HepG2 (cell line): ENCODE results near the gene PPP2R2B. TPM values are rescaled to one million over a fixed set of nuclear protein-coding genes. Genes with fewer than 3 reads are reported as not detected.

ENCODE experiments used
- PITX1 ChIP-seq: sonication (generic); formaldehyde crosslinking; IDR thresholded peaks from 2 replicates; pipeline ENCODE4 v1.5.1; 2020; ENCODE audit warnings: mild to moderate bottlenecking, missing genetic modification reagents
- SALL1 ChIP-seq: sonication (generic); formaldehyde crosslinking; IDR thresholded peaks from 2 replicates; pipeline ENCODE4 v1.8.0; 2022; ENCODE audit warnings: mild to moderate bottlenecking, missing genetic modification reagents
- ZFX ChIP-seq: sonication (generic); formaldehyde crosslinking; IDR thresholded peaks from 2 replicates; pipeline ENCODE4 v1.4.0; 2020; ENCODE audit warnings: mild to moderate bottlenecking, low read depth, missing genetic modification reagents, moderate library complexity
- ZNF337 ChIP-seq: sonication (generic); formaldehyde crosslinking; IDR thresholded peaks from 2 replicates; pipeline ENCODE4 v1.5.1; 2020; ENCODE audit warnings: missing genetic modification reagents, low read depth, mild to moderate bottlenecking, borderline replicate concordance
- ZNF615 ChIP-seq: sonication (generic); formaldehyde crosslinking; IDR thresholded peaks from 2 replicates; pipeline ENCODE4 v1.5.0; 2020; ENCODE audit warnings: mild to moderate bottlenecking, missing genetic modification reagents, borderline replicate concordance
- ZNF747 ChIP-seq: sonication (generic); formaldehyde crosslinking; IDR thresholded peaks from 2 replicates; pipeline ENCODE4 v1.8.1; 2023; ENCODE audit warnings: missing genetic modification reagents, mild to moderate bottlenecking, borderline replicate concordance
- polyA plus RNA-seq, 8 experiments: library from polyadenylated mRNA; depleted of rRNA in 3 of 8; stranded (reverse) in 7 of 8; unstranded in 1 of 8; fragments of >200 nt; fragmentation: Illumina TruSeq in 4 of 8; extraction: Trizol in 4 of 8; gene quantifications; 2 replicates each; pipeline versions ENCODE4 v1.2.1 to v1.2.3, GENCODE V29; 2011 to 2016; ENCODE audit warnings: low read depth in 4 of 8, missing spikeins in 1 of 8, mixed read lengths in 1 of 8; ENCODE audit not compliant: insufficient read depth in 1 of 8
- total RNA-seq, 5 experiments: library from RNA; depleted of rRNA; stranded (reverse); fragments of >200 nt; fragmentation: Illumina TruSeq; extraction: Trizol; gene quantifications; 2 replicates each; pipeline ENCODE4 v1.2.3, GENCODE V29; 2016; ENCODE audit warnings: low read depth in 1 of 5
- TF ChIP-seq, protein P1 (sequence below): IDR thresholded peaks from 2 replicates; pipeline ENCODE4 v1.6.1; 2016; ENCODE audit warnings: low read depth, missing genetic modification reagents, missing compliant biosample characterization
- TF ChIP-seq, protein P2 (sequence below): sonication (generic); formaldehyde crosslinking; IDR thresholded peaks from 2 replicates; pipeline ENCODE4 v1.9.0; 2021; ENCODE audit warnings: missing genetic modification reagents, borderline replicate concordance
- TF ChIP-seq, protein P3 (sequence below): sonication (generic); formaldehyde crosslinking; IDR thresholded peaks from 2 replicates; pipeline ENCODE4 v1.8.0; 2022; ENCODE audit warnings: missing genetic modification reagents, low read depth, mild to moderate bottlenecking, borderline replicate concordance
- TF ChIP-seq, protein P4 (sequence below): IDR thresholded peaks from 2 replicates; pipeline ENCODE4 v1.6.1; 2016; ENCODE audit warnings: mild to moderate bottlenecking, missing biosample characterization, missing genetic modification reagents
- TF ChIP-seq, protein P5 (sequence below): sonication (generic); formaldehyde crosslinking; IDR thresholded peaks from 2 replicates; pipeline ENCODE4; 2020; ENCODE audit warnings: missing genetic modification reagents, mild to moderate bottlenecking, borderline replicate concordance
- TF ChIP-seq, protein P6 (sequence below): sonication (generic); formaldehyde crosslinking; IDR thresholded peaks from 2 replicates; pipeline ENCODE4 v1.5.1; 2020; ENCODE audit warnings: mild to moderate bottlenecking, missing genetic modification reagents

The PPP2R2B gene
- total and polyA plus RNA-seq, 2 of the 13 experiments (the other 11 are each of a cell fraction or from before 2014, with no cell fraction given): not detected

DNA sequence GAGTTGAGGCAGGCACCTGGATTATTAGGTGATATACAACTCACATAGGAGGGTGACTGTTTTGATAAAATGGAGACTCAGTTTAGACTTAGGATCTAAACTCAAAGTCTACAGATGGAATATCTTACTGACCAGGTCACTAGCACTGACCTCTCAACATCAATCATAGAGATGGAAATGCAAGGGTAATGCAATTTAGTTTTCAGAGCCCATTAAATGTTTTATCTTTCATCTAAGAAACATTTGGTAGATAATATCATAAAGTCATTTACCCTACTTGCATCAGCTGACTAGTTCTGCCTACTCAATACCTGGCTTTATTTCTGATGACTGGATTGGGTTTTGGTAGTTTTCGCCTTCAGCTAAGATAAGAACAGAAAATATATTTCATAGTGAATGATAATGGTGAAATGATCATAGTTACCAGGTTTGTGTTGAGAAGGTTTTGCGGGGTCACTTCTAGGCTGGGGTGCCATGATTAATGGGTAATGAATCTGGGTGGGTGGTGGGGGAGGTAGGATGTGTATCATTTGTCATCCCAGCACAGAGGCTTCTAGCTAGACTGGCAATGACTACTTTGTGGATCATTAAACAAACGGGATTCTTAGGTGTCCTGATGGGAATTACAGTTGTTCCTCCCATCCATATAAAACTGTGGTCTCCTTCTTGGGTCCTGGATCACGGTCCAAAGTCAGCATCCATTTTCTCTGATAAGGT is 173.4 kb downstream of the PPP2R2B start (continued):
- TF ChIP-seq, protein P1, sequence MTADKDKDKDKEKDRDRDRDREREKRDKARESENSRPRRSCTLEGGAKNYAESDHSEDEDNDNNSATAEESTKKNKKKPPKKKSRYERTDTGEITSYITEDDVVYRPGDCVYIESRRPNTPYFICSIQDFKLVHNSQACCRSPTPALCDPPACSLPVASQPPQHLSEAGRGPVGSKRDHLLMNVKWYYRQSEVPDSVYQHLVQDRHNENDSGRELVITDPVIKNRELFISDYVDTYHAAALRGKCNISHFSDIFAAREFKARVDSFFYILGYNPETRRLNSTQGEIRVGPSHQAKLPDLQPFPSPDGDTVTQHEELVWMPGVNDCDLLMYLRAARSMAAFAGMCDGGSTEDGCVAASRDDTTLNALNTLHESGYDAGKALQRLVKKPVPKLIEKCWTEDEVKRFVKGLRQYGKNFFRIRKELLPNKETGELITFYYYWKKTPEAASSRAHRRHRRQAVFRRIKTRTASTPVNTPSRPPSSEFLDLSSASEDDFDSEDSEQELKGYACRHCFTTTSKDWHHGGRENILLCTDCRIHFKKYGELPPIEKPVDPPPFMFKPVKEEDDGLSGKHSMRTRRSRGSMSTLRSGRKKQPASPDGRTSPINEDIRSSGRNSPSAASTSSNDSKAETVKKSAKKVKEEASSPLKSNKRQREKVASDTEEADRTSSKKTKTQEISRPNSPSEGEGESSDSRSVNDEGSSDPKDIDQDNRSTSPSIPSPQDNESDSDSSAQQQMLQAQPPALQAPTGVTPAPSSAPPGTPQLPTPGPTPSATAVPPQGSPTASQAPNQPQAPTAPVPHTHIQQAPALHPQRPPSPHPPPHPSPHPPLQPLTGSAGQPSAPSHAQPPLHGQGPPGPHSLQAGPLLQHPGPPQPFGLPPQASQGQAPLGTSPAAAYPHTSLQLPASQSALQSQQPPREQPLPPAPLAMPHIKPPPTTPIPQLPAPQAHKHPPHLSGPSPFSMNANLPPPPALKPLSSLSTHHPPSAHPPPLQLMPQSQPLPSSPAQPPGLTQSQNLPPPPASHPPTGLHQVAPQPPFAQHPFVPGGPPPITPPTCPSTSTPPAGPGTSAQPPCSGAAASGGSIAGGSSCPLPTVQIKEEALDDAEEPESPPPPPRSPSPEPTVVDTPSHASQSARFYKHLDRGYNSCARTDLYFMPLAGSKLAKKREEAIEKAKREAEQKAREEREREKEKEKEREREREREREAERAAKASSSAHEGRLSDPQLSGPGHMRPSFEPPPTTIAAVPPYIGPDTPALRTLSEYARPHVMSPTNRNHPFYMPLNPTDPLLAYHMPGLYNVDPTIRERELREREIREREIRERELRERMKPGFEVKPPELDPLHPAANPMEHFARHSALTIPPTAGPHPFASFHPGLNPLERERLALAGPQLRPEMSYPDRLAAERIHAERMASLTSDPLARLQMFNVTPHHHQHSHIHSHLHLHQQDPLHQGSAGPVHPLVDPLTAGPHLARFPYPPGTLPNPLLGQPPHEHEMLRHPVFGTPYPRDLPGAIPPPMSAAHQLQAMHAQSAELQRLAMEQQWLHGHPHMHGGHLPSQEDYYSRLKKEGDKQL (CRISPR knock-in tag): no peak
- TF ChIP-seq, protein P2, sequence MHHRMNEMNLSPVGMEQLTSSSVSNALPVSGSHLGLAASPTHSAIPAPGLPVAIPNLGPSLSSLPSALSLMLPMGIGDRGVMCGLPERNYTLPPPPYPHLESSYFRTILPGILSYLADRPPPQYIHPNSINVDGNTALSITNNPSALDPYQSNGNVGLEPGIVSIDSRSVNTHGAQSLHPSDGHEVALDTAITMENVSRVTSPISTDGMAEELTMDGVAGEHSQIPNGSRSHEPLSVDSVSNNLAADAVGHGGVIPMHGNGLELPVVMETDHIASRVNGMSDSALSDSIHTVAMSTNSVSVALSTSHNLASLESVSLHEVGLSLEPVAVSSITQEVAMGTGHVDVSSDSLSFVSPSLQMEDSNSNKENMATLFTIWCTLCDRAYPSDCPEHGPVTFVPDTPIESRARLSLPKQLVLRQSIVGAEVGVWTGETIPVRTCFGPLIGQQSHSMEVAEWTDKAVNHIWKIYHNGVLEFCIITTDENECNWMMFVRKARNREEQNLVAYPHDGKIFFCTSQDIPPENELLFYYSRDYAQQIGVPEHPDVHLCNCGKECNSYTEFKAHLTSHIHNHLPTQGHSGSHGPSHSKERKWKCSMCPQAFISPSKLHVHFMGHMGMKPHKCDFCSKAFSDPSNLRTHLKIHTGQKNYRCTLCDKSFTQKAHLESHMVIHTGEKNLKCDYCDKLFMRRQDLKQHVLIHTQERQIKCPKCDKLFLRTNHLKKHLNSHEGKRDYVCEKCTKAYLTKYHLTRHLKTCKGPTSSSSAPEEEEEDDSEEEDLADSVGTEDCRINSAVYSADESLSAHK (CRISPR knock-in tag): no peak
- no peak for TF ChIP-seq ZNF615 (CRISPR knock-in tag)
- TF ChIP-seq ZFX (CRISPR knock-in tag): no peak
- TF ChIP-seq, protein P3, sequence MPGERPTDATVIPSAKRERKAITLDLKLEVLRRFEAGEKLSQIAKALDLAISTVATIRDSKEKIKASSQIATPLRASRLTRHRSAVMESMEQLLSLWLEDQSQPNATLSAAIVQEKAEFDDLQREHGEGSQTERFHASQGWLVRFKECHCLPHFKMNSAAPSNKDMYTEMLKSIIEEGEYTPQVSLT (CRISPR knock-in tag): no peak
- no peak for TF ChIP-seq PITX1
- no peak for TF ChIP-seq SALL1
- TF ChIP-seq, protein P4, sequence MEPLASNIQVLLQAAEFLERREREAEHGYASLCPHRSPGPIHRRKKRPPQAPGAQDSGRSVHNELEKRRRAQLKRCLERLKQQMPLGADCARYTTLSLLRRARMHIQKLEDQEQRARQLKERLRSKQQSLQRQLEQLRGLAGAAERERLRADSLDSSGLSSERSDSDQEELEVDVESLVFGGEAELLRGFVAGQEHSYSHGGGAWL (CRISPR knock-in tag): no peak
- TF ChIP-seq, protein P5, sequence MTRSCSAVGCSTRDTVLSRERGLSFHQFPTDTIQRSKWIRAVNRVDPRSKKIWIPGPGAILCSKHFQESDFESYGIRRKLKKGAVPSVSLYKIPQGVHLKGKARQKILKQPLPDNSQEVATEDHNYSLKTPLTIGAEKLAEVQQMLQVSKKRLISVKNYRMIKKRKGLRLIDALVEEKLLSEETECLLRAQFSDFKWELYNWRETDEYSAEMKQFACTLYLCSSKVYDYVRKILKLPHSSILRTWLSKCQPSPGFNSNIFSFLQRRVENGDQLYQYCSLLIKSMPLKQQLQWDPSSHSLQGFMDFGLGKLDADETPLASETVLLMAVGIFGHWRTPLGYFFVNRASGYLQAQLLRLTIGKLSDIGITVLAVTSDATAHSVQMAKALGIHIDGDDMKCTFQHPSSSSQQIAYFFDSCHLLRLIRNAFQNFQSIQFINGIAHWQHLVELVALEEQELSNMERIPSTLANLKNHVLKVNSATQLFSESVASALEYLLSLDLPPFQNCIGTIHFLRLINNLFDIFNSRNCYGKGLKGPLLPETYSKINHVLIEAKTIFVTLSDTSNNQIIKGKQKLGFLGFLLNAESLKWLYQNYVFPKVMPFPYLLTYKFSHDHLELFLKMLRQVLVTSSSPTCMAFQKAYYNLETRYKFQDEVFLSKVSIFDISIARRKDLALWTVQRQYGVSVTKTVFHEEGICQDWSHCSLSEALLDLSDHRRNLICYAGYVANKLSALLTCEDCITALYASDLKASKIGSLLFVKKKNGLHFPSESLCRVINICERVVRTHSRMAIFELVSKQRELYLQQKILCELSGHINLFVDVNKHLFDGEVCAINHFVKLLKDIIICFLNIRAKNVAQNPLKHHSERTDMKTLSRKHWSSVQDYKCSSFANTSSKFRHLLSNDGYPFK (CRISPR knock-in tag): no peak
- TF ChIP-seq, protein P6, sequence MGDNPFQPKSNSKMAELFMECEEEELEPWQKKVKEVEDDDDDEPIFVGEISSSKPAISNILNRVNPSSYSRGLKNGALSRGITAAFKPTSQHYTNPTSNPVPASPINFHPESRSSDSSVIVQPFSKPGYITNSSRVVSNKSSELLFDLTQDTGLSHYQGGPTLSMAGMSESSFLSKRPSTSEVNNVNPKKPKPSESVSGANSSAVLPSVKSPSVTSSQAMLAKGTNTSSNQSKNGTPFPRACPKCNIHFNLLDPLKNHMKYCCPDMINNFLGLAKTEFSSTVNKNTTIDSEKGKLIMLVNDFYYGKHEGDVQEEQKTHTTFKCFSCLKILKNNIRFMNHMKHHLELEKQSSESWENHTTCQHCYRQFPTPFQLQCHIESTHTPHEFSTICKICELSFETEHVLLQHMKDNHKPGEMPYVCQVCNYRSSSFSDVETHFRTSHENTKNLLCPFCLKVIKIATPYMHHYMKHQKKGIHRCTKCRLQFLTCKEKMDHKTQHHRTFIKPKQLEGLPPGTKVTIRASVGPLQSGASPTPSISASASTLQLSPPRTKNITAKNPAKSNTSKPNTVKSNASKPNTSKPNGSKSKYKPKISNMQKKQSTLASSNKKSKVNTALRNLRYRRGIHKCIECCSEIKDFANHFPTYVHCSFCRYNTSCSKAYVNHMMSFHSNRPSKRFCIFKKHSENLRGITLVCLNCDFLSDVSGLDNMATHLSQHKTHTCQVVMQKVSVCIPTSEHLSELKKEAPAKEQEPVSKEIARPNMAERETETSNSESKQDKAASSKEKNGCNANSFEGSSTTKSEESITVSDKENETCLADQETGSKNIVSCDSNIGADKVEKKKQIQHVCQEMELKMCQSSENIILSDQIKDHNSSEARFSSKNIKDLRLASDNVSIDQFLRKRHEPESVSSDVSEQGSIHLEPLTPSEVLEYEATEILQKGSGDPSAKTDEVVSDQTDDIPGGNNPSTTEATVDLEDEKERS (CRISPR knock-in tag): no peak
- no peak for TF ChIP-seq ZNF337 (CRISPR knock-in tag)
- TF ChIP-seq ZNF747 (CRISPR knock-in tag): no peak
